OCI-LY7 (cell line): ENCODE measurements around the gene HMCN1. TPM values are rescaled to one million over a fixed set of nuclear protein-coding genes. Genes with fewer than 3 reads are reported as not detected.

Source experiments
- BruUV-seq: library from RNA; stranded (reverse); fragments of 400-500 nt; replicated peaks from 2 replicates; lab custom pipeline; 2021; lab: Mats Ljungman, UMichigan
- CTCF ChIA-PET: fragments of 300-600 bp; sonication (Branson Sonifier 250); formaldehyde crosslinking; loops from one replicate; lab custom pipeline; 2022; ENCODE audit warnings: antibody characterized with exemption; ENCODE audit not compliant: unreplicated experiment; lab: Charles Lee
- POLR2A ChIA-PET: fragments of 300-600 bp; sonication (Branson Sonifier 250); formaldehyde crosslinking; loops from one replicate; lab custom pipeline; 2022; ENCODE audit warnings: antibody characterized with exemption; lab: Charles Lee
- DNase-seq: peaks from one replicate; pipeline ENCODE4 v3.0.0-alpha.2; 2015; ENCODE audit warnings: low spot score
- H2AFZ ChIP-seq: fragments of 200-600 bp; sonication (generic), shearing (Covaris generic); 2 replicates; pipeline ENCODE4 v1.6.1; 2014; ENCODE audit warnings: mild to moderate bottlenecking, antibody characterized with exemption, low read length, moderate library complexity
- H3K27ac ChIP-seq: fragments of 200-600 bp; sonication (generic); 2 replicates; pipeline ENCODE4 v1.5.1; 2014; ENCODE audit warnings: mixed run types, low read depth, mild to moderate bottlenecking, moderate library complexity, low read length, inconsistent platforms; ENCODE audit not compliant: poor library complexity, severe bottlenecking
- H3K36me3 ChIP-seq: fragments of 200-600 bp; sonication (generic); 2 replicates; pipeline ENCODE4 v1.6.1; 2014; ENCODE audit warnings: mild to moderate bottlenecking, antibody characterized with exemption, low read length, moderate library complexity, mixed read lengths; ENCODE audit not compliant: insufficient read depth
- H3K4me1 ChIP-seq: fragments of 200-600 bp; sonication (generic); 2 replicates; pipeline ENCODE4 v1.5.1; 2014; ENCODE audit warnings: mild to moderate bottlenecking, low read length; ENCODE audit not compliant: insufficient read depth, poor library complexity, severe bottlenecking
- H3K4me2 ChIP-seq: fragments of 200-600 bp; sonication (generic); 2 replicates; pipeline ENCODE4 v1.6.1; 2014; ENCODE audit warnings: mild to moderate bottlenecking, low read length
- H3K4me3 ChIP-seq: fragments of 200-600 bp; sonication (generic); 2 replicates; pipeline ENCODE4 v1.5.1; 2014; ENCODE audit warnings: mild to moderate bottlenecking, low read depth, low read length; ENCODE audit not compliant: poor library complexity, severe bottlenecking
- H3K79me2 ChIP-seq: fragments of 200-600 bp; sonication (generic); 2 replicates; pipeline ENCODE4 v1.6.1; 2016; ENCODE audit warnings: low read depth, mild to moderate bottlenecking, low read length, moderate library complexity, mixed read lengths; ENCODE audit not compliant: insufficient read depth
- H3K9me2 ChIP-seq: fragments of 200-600 bp; sonication (generic); 2 replicates; pipeline ENCODE4 v1.6.1; 2016; ENCODE audit warnings: mild to moderate bottlenecking, low read length, mixed read lengths; ENCODE audit not compliant: insufficient read depth
- H3K9me3 ChIP-seq: fragments of 200-600 bp; sonication (generic); 2 replicates; pipeline ENCODE4 v1.6.1; 2014; ENCODE audit warnings: mild to moderate bottlenecking, mixed run types, low read length, mixed read lengths
- H4K20me1 ChIP-seq: fragments of 200-600 bp; sonication (generic); 2 replicates; pipeline ENCODE4 v1.6.1; 2014; ENCODE audit warnings: mild to moderate bottlenecking, antibody characterized with exemption, low read length, moderate library complexity, mixed read lengths; ENCODE audit not compliant: insufficient read depth
- EZH2phosphoT487 ChIP-seq: fragments of 200-600 bp; sonication (generic); IDR thresholded peaks from 2 replicates; pipeline ENCODE4 v1.6.1; 2018; ENCODE audit warnings: low read depth, borderline replicate concordance, mild to moderate bottlenecking, mixed run types, antibody characterized with exemption, low read length, moderate library complexity, mixed read lengths
- intact Hi-C: fragments of 100-400 bp; cut with micrococcal nuclease; formaldehyde crosslinking; loops from one replicate; pipeline ENCODE4 v1.10.0; 2022; ENCODE audit not compliant: unreplicated experiment
- total RNA-seq, 2 experiments: library from RNA; depleted of rRNA in 1 of 2; stranded (reverse); fragments of >200 nt in 1 of 2; shearing (Covaris generic) in 1 of 2; gene quantifications; 2 replicates each; pipeline ENCODE4 v1.2.3, GENCODE V29; 2014 to 2022
- TF ChIP-seq, protein P1 (sequence below): fragments of 200-600 bp; sonication (generic); conservative IDR thresholded peaks from 2 replicates; pipeline ENCODE4 v1.5.1; 2014; ENCODE audit warnings: mild to moderate bottlenecking, antibody characterized with exemption, low read length, moderate library complexity, mixed read lengths

Gene HMCN1
- total RNA-seq, 2 experiments from 2014 or later: 0.02 TPM; not detected in 1

DNA sequence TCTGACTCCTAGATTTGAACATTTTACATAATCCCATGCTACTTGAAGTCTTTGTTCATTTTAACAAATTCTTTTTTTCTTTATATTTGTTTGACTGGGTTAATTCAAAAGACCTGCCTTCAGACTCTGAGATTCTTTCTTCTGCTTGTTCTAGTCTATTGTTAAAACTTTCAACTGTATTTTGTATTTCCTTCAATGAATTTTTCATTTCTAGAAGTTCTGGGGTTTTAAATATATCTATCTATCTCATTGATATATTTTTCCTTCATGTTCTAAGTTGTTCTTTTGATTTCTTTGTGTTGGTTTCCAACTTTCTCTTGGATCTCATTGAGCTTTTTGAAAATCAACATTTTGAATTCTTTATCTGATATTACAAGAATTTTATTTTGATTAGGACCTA lies 64.3 kb downstream of the HMCN1 start:
- no peak overlapping the region for H3K4me2 ChIP-seq
- intact Hi-C loops: no loop called here
- CTCF ChIA-PET: no interaction called here
- no peak overlapping the region for H2AFZ ChIP-seq
- TF ChIP-seq, protein P1, sequence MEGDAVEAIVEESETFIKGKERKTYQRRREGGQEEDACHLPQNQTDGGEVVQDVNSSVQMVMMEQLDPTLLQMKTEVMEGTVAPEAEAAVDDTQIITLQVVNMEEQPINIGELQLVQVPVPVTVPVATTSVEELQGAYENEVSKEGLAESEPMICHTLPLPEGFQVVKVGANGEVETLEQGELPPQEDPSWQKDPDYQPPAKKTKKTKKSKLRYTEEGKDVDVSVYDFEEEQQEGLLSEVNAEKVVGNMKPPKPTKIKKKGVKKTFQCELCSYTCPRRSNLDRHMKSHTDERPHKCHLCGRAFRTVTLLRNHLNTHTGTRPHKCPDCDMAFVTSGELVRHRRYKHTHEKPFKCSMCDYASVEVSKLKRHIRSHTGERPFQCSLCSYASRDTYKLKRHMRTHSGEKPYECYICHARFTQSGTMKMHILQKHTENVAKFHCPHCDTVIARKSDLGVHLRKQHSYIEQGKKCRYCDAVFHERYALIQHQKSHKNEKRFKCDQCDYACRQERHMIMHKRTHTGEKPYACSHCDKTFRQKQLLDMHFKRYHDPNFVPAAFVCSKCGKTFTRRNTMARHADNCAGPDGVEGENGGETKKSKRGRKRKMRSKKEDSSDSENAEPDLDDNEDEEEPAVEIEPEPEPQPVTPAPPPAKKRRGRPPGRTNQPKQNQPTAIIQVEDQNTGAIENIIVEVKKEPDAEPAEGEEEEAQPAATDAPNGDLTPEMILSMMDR: no peak
- TF ChIP-seq EZH2phosphoT487: no peak
- 0 out of 2 replicates have a peak, but pooled peaks cover 9% of the 10 kb centered on the region for H3K9me3 ChIP-seq
- H3K79me2 ChIP-seq: no peaks in the 10 kb centered on the region
- no peak overlapping the region for H3K4me3 ChIP-seq
- no peaks in the 10 kb centered on the region for H3K4me1 ChIP-seq
- peaks cover 5% of the 10 kb centered on the region; the same call in 1 of the 2 replicates for H3K9me2 ChIP-seq
- H3K27ac ChIP-seq: no peak overlapping the region
- H4K20me1 ChIP-seq: no peaks in the 10 kb centered on the region
- POLR2A ChIA-PET: no interaction called here
- no TSS peak for BruUV-seq
- DNase-seq: no peak
- H3K36me3 ChIP-seq: no peaks in the 10 kb centered on the region

DNA sequence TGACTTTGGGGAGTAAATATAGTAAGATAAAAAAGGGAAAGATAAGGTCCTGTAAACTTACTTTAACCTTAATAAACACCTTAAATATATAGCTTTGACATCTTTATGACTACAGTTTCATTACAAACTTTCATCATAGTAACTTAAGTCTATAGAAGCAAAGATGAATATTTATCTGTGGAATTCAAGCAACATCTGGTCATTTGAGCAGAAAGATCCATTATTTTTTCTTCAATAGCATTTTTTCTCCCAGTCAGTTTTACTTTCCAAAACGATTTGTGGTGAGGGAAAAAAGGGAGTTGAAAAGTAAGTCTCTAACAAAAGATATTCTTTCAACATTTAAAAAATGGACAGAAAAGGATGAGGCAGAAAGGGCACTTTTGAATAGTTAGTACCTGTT lies 69.0 kb downstream of the HMCN1 start:
- H3K4me1 ChIP-seq: no peaks in the 10 kb centered on the region
- ChIA-PET POLR2A (interaction anchor here (0.6 to 0.7 kb wide), 5 partner anchors 17 to 386 kb away, joined by 4 to 5 read pairs (median 4); no protein-coding TSS in a partner anchor), CTCF (no interaction called here)
- no peak overlapping the region for H3K4me2 ChIP-seq
- no peaks in the 10 kb centered on the region for H3K79me2 ChIP-seq
- DNase-seq: no peak
- intact Hi-C loops: no loop called here
- no peaks in the 10 kb centered on the region for H4K20me1 ChIP-seq
- H3K4me3 ChIP-seq: no peak overlapping the region
- H3K36me3 ChIP-seq: no peaks in the 10 kb centered on the region
- no TSS peak for BruUV-seq
- peaks cover 5% of the 10 kb centered on the region; the same call in 1 of the 2 replicates for H3K9me2 ChIP-seq
- TF ChIP-seq, protein P1: no peak
- TF ChIP-seq EZH2phosphoT487: no peak
- H3K9me3 ChIP-seq: 0 out of 2 replicates have a peak, but pooled peaks cover 9% of the 10 kb centered on the region
- H2AFZ ChIP-seq: no peak overlapping the region
- no peak overlapping the region for H3K27ac ChIP-seq

DNA sequence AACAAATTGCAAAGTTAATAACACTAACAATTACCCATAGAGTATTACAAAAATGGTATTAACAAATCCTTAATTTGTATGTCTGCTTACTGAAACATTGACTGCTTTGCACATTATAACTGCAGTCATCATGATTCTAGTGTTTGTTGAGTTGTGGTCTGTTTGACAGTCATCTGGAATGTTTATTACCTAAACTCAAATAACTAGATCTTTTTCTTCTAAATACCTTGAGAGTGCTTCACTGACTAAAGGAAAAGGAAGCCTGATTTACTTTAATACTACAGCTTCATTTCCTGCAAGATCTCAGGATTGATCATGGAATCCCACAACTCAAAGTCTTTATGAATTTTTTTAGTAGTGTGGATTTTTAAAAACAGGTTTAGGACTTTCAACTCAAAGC lies 70.0 kb downstream of the HMCN1 start:
- Histone ChIP-seq H3K9me2 (peaks cover 5% of the 10 kb centered on the region; the same call in 1 of the 2 replicates), H3K4me1 (no peaks in the 10 kb centered on the region), H2AFZ (no peak overlapping the region), H3K79me2 (no peaks in the 10 kb centered on the region), H3K36me3 (no peaks in the 10 kb centered on the region), H4K20me1 (no peaks in the 10 kb centered on the region), H3K27ac (no peak overlapping the region), H3K9me3 (0 out of 2 replicates have a peak, but pooled peaks cover under 1% of the 10 kb centered on the region), H3K4me3 (no peak overlapping the region), H3K4me2 (no peak overlapping the region)
- DNase-seq: no peak
- POLR2A ChIA-PET: no interaction called here
- TF ChIP-seq EZH2phosphoT487: no peak
- TF ChIP-seq, protein P1: no peak
- intact Hi-C loops: no loop called here
- BruUV-seq: no TSS peak
- CTCF ChIA-PET: no interaction called here
